ENCODE data around the gene ADAM12.

GRCh38 chr10:126001576-126001975, 386.7 kb downstream of the ADAM12 start:
- TF ChIP-seq POLR2A (IDR thresholded peaks at IDR 0.05; ENCODE audit: low read depth, low read length) (no peak), TAF1 (IDR thresholded peaks at IDR 0.05; ENCODE audit: low read depth, low read length) (no peak), POLR2AphosphoS5 (IDR thresholded peaks at IDR 0.05; ENCODE audit: low read depth, low read length) (no peak), SPI1 (IDR thresholded peaks at IDR 0.05; ENCODE audit: low read depth, low read length) (no peak), PAX5 (IDR thresholded peaks at IDR 0.05; ENCODE audit: insufficient read depth, low read length, severe bottlenecking) (no peak), POU2F2 (IDR thresholded peaks at IDR 0.05; ENCODE audit: low read depth, low read length) (no peak)

All from GM12891 (cell line).